HepG2 (cell line): ENCODE results near the gene TAS2R50.

Experiments
- CEBPB ChIP-seq: IDR thresholded peaks from 2 replicates; pipeline ENCODE4 v1.6.1; 2011; ENCODE audit warnings: low read depth, low read length, improper control_type of control experiment, borderline replicate concordance
- ELF3 ChIP-seq: IDR thresholded peaks from 2 replicates; pipeline ENCODE4 v1.6.1; 2016; ENCODE audit warnings: missing genetic modification reagents, missing compliant biosample characterization
- EZH2 ChIP-seq: conservative IDR thresholded peaks from 2 replicates; pipeline ENCODE4 v1.6.1; 2012; ENCODE audit warnings: mild to moderate bottlenecking, low read depth, low read length, moderate library complexity
- NCOA5 ChIP-seq: sonication (generic); formaldehyde crosslinking; IDR thresholded peaks from 2 replicates; pipeline ENCODE4 v1.4.0; 2020; ENCODE audit warnings: missing genetic modification reagents
- ZNF558 ChIP-seq: sonication (generic); formaldehyde crosslinking; IDR thresholded peaks from 2 replicates; pipeline ENCODE4 v1.9.0; 2022; ENCODE audit warnings: mild to moderate bottlenecking, missing genetic modification reagents, borderline replicate concordance
- TF ChIP-seq, protein P1 (sequence below): sonication (generic); formaldehyde crosslinking; IDR thresholded peaks from one replicate; pipeline ENCODE4 v1.5.1; 2020; ENCODE audit warnings: mild to moderate bottlenecking, missing genetic modification reagents; ENCODE audit errors: not compliant biosample characterization
- TF ChIP-seq, protein P2 (sequence below): sonication (generic); formaldehyde crosslinking; IDR thresholded peaks from 2 replicates; pipeline ENCODE4 v1.5.1; 2020; ENCODE audit warnings: mild to moderate bottlenecking, missing genetic modification reagents

DNA sequence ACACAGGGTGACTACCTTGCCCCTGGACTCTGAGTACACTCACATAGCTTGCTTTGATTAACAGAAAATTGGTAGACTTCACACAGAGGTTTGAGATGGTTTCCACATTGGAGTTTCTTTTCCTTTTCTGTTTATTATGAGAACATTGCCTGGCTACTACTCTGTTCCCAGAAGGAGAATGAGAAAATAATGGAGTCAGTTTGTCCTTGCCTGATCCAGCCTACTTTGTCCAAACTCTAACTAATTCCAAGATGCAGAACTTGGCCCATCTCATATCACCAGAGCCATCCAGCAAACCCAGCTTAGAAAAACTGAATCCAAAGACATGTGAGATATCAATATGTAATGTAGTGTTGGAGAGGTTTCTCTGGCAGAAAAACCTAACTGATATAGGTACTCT lies 20.4 kb downstream of the TAS2R50 start:
- no peak for TF ChIP-seq CEBPB
- no peak for TF ChIP-seq ELF3 (CRISPR knock-in tag)
- TF ChIP-seq, protein P1, sequence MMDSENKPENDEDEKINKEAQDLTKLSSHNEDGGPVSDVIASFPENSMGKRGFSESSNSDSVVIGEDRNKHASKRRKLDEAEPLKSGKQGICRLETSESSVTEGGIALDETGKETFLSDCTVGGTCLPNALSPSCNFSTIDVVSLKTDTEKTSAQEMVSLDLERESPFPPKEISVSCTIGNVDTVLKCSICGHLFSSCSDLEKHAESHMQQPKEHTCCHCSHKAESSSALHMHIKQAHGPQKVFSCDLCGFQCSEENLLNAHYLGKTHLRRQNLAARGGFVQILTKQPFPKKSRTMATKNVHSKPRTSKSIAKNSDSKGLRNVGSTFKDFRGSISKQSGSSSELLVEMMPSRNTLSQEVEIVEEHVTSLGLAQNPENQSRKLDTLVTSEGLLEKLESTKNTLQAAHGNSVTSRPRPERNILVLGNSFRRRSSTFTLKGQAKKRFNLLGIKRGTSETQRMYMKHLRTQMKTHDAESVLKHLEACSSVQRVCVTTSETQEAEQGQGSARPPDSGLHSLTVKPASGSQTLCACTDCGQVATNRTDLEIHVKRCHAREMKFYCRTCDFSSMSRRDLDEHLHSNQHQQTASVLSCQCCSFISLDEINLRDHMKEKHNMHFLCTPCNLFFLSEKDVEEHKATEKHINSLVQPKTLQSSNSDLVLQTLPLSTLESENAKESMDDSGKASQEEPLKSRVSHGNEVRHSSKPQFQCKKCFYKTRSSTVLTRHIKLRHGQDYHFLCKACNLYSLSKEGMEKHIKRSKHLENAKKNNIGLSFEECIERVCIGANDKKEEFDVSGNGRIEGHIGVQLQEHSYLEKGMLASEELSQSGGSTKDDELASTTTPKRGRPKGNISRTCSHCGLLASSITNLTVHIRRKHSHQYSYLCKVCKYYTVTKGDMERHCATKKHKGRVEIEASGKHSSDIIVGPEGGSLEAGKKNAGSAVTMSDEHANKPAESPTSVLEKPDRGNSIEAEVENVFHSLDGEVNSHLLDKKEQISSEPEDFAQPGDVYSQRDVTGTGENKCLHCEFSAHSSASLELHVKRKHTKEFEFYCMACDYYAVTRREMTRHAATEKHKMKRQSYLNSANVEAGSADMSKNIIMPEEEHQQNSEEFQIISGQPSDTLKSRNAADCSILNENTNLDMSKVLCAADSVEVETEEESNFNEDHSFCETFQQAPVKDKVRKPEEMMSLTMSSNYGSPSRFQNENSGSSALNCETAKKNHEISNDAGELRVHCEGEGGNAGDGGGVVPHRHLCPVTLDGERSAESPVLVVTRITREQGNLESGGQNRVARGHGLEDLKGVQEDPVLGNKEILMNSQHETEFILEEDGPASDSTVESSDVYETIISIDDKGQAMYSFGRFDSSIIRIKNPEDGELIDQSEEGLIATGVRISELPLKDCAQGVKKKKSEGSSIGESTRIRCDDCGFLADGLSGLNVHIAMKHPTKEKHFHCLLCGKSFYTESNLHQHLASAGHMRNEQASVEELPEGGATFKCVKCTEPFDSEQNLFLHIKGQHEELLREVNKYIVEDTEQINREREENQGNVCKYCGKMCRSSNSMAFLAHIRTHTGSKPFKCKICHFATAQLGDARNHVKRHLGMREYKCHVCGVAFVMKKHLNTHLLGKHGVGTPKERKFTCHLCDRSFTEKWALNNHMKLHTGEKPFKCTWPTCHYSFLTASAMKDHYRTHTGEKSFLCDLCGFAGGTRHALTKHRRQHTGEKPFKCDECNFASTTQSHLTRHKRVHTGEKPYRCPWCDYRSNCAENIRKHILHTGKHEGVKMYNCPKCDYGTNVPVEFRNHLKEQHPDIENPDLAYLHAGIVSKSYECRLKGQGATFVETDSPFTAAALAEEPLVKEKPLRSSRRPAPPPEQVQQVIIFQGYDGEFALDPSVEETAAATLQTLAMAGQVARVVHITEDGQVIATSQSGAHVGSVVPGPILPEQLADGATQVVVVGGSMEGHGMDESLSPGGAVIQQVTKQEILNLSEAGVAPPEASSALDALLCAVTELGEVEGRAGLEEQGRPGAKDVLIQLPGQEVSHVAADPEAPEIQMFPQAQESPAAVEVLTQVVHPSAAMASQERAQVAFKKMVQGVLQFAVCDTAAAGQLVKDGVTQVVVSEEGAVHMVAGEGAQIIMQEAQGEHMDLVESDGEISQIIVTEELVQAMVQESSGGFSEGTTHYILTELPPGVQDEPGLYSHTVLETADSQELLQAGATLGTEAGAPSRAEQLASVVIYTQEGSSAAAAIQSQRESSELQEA = no peak
- TF ChIP-seq EZH2 = no peak
- no peak for TF ChIP-seq NCOA5 (CRISPR knock-in tag)
- no peak for TF ChIP-seq ZNF558 (CRISPR knock-in tag)
- TF ChIP-seq, protein P2, sequence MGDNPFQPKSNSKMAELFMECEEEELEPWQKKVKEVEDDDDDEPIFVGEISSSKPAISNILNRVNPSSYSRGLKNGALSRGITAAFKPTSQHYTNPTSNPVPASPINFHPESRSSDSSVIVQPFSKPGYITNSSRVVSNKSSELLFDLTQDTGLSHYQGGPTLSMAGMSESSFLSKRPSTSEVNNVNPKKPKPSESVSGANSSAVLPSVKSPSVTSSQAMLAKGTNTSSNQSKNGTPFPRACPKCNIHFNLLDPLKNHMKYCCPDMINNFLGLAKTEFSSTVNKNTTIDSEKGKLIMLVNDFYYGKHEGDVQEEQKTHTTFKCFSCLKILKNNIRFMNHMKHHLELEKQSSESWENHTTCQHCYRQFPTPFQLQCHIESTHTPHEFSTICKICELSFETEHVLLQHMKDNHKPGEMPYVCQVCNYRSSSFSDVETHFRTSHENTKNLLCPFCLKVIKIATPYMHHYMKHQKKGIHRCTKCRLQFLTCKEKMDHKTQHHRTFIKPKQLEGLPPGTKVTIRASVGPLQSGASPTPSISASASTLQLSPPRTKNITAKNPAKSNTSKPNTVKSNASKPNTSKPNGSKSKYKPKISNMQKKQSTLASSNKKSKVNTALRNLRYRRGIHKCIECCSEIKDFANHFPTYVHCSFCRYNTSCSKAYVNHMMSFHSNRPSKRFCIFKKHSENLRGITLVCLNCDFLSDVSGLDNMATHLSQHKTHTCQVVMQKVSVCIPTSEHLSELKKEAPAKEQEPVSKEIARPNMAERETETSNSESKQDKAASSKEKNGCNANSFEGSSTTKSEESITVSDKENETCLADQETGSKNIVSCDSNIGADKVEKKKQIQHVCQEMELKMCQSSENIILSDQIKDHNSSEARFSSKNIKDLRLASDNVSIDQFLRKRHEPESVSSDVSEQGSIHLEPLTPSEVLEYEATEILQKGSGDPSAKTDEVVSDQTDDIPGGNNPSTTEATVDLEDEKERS = no peak
